Measurements from ENCODE around the gene PJA1.

Gene PJA1

DNA sequence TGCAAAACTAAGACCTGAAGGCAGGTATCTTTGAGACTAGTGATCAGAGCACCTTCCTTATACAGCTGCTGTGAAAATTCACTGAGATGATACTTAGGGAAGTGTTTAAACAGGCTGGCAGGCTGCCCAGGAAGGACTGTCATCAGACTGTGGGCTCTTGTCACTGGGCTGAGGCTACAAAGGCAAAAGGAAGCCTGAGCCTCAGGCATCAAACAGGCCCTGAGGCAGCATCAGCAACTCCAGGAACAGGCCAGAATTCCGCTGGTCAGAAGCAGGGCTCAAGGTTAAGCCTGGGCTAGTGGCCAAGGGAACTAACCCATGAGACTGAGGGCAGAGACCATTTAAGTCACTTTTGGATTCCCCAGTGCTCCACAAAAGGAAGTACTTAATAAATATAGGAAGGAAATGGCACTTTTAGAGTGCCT, 12.8 kb downstream of the PJA1 start:
- no peak for TF ChIP-seq CTCF (IDR thresholded peaks at IDR 0.05; ENCODE audit: low read depth, low read length)
- no peak overlapping the region for H3K27ac ChIP-seq
- H3K9me3 ChIP-seq (ENCODE audit: severe bottlenecking): no peaks in the 10 kb centered on the region
- no peaks in the 10 kb centered on the region for H3K27me3 ChIP-seq (ENCODE audit: insufficient read depth, low read depth, severe bottlenecking)
- no peaks in the 10 kb centered on the region for H3K36me3 ChIP-seq
- DNase-seq: no peak
- H3K4me3 ChIP-seq (ENCODE audit: low read depth, low read length): no peak overlapping the region

DNA sequence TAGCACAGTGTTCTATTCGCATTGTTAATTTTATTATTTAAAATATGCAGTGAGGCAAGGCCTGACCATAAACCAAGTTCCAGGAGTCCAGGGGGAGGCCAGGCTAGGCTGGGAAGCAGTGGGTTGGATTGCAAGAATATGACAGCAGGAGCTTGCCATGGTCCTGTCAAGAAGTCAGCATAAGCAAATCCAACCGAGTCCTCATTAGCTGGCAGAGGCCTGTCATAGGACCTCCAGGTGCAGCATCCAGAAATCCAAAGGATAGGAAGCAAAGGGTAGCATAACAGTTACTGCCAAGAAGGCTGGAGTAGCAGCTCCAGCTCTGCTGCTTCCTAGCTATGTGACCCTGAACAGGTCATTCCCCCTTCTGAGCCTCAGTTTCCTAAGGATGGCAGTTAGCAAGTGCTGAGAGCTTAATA, 13.4 kb downstream of the PJA1 start:
- Histone ChIP-seq H3K36me3 (no peaks in the 10 kb centered on the region), H3K4me3 (ENCODE audit: low read depth, low read length) (no peak overlapping the region), H3K27me3 (ENCODE audit: insufficient read depth, low read depth, severe bottlenecking) (no peaks in the 10 kb centered on the region), H3K27ac (no peak overlapping the region), H3K9me3 (ENCODE audit: severe bottlenecking) (no peaks in the 10 kb centered on the region)
- no peak for TF ChIP-seq CTCF (IDR thresholded peaks at IDR 0.05; ENCODE audit: low read depth, low read length)
- DNase-seq: no peak

DNA sequence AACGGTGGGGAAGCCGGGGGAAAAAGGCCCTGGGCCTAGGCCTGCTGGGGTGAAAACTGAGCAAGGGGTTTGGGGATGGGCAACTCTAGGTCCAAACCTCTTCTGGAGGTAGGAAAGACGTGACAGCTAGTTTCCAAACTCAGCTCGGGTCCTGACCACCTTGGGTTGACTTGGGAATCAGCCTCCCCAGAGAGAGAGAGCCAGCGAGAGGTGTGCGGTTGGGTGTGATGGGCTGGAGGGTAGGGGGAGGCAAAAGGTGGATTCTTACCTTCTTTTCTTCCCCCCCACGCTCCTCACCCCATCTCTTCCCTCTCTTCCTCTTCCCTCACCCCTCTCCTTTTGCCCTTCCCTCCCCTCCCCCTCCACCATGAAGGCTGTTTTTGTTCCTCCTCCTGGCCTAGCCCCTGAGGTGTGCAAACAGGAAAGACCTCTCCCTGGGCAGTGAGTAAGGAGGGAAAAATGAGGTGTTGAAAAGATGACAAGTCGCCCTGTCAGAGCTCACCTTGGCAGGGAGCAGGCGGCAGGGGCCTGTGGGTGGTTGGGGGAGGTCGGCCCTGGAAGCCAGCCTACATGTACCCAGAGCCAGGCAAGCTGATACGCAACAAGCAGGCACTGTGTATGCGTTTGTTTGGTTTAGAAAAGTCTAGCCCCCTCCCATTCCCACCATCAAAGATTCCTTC, 14.8 kb downstream of the PJA1 start:
- Histone ChIP-seq H3K27ac (no peak overlapping the region), H3K9me3 (ENCODE audit: severe bottlenecking) (no peaks in the 10 kb centered on the region), H3K4me3 (ENCODE audit: low read depth, low read length) (no peak overlapping the region), H3K27me3 (ENCODE audit: insufficient read depth, low read depth, severe bottlenecking) (no peaks in the 10 kb centered on the region), H3K36me3 (no peaks in the 10 kb centered on the region)
- no peak for DNase-seq
- TF ChIP-seq CTCF (IDR thresholded peaks at IDR 0.05; ENCODE audit: low read depth, low read length): no peak

DNA sequence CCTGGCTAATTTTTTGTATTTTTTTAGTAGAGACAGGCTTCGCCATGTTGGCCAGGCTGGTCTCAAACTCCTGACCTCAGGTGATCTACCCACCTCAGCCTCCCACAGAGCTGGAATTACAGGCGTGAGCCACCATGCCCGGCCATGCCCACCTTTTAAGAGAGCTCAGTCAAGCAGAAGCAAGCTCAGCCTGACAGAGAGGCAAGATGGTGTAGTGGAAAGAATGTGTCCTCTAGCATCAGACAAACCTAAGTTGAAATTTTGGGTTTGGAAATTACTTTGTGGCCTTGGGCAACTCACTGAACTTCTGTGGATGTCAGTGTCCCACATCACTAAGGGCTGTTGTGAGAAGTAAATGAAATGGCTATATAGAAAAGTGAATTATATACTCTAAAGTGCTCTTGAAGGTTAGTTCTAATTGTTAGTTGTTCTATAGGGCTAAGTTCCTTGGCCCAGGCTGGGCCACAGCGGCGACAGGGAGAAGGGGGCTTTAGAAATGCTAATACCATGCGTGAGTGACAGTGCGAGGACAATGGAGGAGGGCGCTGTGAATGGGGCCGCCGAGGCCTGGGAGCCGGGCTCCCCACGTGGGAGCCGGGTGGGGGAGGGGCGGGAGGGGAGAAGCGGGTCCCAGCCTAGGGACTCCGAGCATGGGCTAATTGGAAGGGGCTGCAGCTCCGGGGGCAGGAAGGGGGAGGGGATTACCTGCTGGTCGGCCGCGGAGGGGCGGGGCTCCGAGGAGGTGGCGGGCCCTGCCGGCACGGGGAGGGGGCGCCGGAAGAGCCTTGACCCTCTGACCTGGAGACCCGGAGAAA, 15.6 kb downstream of the PJA1 start:
- H3K36me3 ChIP-seq: no peaks in the 10 kb centered on the region
- DNase-seq: no peak
- H3K27me3 ChIP-seq (ENCODE audit: insufficient read depth, low read depth, severe bottlenecking): no peaks in the 10 kb centered on the region
- H3K27ac ChIP-seq: no peak overlapping the region
- H3K4me3 ChIP-seq (ENCODE audit: low read depth, low read length): no peak overlapping the region
- no peak for TF ChIP-seq CTCF (IDR thresholded peaks at IDR 0.05; ENCODE audit: low read depth, low read length)
- no peaks in the 10 kb centered on the region for H3K9me3 ChIP-seq (ENCODE audit: severe bottlenecking)

DNA sequence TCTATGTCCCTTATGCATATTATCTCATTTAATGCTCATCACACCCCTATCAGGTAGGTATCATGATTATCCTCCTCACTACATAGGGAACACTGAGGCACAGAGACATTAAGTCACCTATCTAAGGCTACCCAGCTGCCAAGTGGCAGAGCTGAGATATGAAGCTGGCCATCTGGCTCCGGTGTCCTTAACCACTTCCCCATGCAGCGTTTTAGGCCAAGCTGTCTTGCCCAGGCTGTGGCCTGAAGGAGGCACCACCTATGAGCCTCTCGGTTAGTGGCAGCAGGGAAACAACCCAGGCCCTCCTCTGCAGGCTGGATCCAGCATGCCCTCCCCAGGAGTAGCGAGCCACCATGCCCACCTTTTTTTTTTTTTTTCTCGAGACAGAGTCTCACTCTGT, 16.3 kb downstream of the PJA1 start:
- Histone ChIP-seq H3K4me3 (ENCODE audit: low read depth, low read length) (no peak overlapping the region), H3K36me3 (no peaks in the 10 kb centered on the region), H3K9me3 (ENCODE audit: severe bottlenecking) (no peaks in the 10 kb centered on the region), H3K27me3 (ENCODE audit: insufficient read depth, low read depth, severe bottlenecking) (no peaks in the 10 kb centered on the region), H3K27ac (no peak overlapping the region)
- no peak for TF ChIP-seq CTCF (IDR thresholded peaks at IDR 0.05; ENCODE audit: low read depth, low read length)
- DNase-seq: no peak

All from WERI-Rb-1 (cell line).